HS-5 (cell line): Measurements from ENCODE around the gene OR7C2.
A peak's percentile ranks its signal among the peaks of the same experiment; 100 is the strongest.
"Not testable (repeated sequence)": the region's sequence is repeated elsewhere in the genome, so short reads cannot be mapped to it uniquely, and the experiment has no call there.

Experiments used
- DNase-seq: peaks from one replicate; pipeline ENCODE4 v3.0.0-alpha.2; 2012; ENCODE audit warnings: low read depth

Gene OR7C2

GRCh38 chr19:14941189-14941588, at the start of gene OR7C2:
Gene OR7C2 (plus strand): TSS chr19:14941489. CDS start chr19:14941489, 0 bp downstream.
- DNase-seq = no peak

GRCh38 chr19:14901675-14902260, 39.5 kb upstream of the OR7C2 start:
- no peak for DNase-seq

GRCh38 chr19:14906711-14907110, 34.6 kb upstream of the OR7C2 start:
- DNase-seq = no peak

- no peak for DNase-seq
Observed at GRCh38 chr19:14915116-14915515, 26.2 kb upstream of the OR7C2 start.

- no peak for DNase-seq
Observed at GRCh38 chr19:14916848-14917247, 24.4 kb upstream of the OR7C2 start.

- no peak for DNase-seq
Observed at GRCh38 chr19:14933506-14933905, 7.8 kb upstream of the OR7C2 start.

GRCh38 chr19:14940266-14940665, 1.0 kb upstream of the OR7C2 start:
- no peak for DNase-seq

- DNase-seq = peak; percentile 93
Observed at GRCh38 chr19:14943601-14944000, 2.3 kb downstream of the OR7C2 start.

- no peak for DNase-seq
Observed at GRCh38 chr19:14944456-14944855, 3.2 kb downstream of the OR7C2 start.

GRCh38 chr19:14949413-14949812, 8.1 kb downstream of the OR7C2 start:
- not testable (repeated sequence) for DNase-seq

- no peak for DNase-seq
Observed at GRCh38 chr19:14949876-14950275, 8.6 kb downstream of the OR7C2 start.

- DNase-seq = no peak
Observed at GRCh38 chr19:14950421-14950820, 9.1 kb downstream of the OR7C2 start.

- DNase-seq = no peak
Observed at GRCh38 chr19:14952767-14953166, 11.5 kb downstream of the OR7C2 start.

GRCh38 chr19:14954071-14954655, 12.9 kb downstream of the OR7C2 start:
- DNase-seq = no peak

GRCh38 chr19:14957464-14957863, 16.2 kb downstream of the OR7C2 start:
- DNase-seq = no peak

GRCh38 chr19:14959263-14959662, 18.0 kb downstream of the OR7C2 start:
- no peak for DNase-seq

- no peak for DNase-seq
Observed at GRCh38 chr19:14961956-14962685, 20.8 kb downstream of the OR7C2 start.

- no peak for DNase-seq
Observed at GRCh38 chr19:14968247-14968646, 27.0 kb downstream of the OR7C2 start.

GRCh38 chr19:14971474-14971873, 30.2 kb downstream of the OR7C2 start:
- no peak for DNase-seq

- DNase-seq = no peak
Observed at GRCh38 chr19:14972676-14973075, 31.4 kb downstream of the OR7C2 start.

GRCh38 chr19:14974488-14974887, 33.2 kb downstream of the OR7C2 start:
- DNase-seq = no peak

- no peak for DNase-seq
Observed at GRCh38 chr19:14977128-14977527, 35.8 kb downstream of the OR7C2 start.

GRCh38 chr19:14978161-14978776, 37.0 kb downstream of the OR7C2 start:
- no peak for DNase-seq
